Skeletal muscle tissue (tissue), 4 donors: ENCODE data around the gene DMD. TPM values are rescaled to one million over a fixed set of nuclear protein-coding genes. Genes with fewer than 3 reads are reported as not detected.

Experiments used
- H3K27ac ChIP-seq: one replicate; pipeline ENCODE4 v1.7.0; 2013; ENCODE audit warnings: mild to moderate bottlenecking, low read depth, low read length, inconsistent platforms
- H3K27me3 ChIP-seq, 3 donors: one replicate each; pipeline ENCODE4 v1.7.0; 2013; ENCODE audit warnings: low read length in 3 of 3; ENCODE audit not compliant: control insufficient read depth in 3 of 3, insufficient read depth in 3 of 3
- H3K36me3 ChIP-seq, 3 donors: one replicate each; pipeline ENCODE4 v1.7.0; 2013; ENCODE audit warnings: low read length in 3 of 3; ENCODE audit not compliant: control insufficient read depth in 3 of 3, insufficient read depth in 3 of 3
- H3K4me1 ChIP-seq, 3 donors: one replicate each; pipeline ENCODE4 v1.7.0; 2013; ENCODE audit warnings: low read length in 3 of 3, mild to moderate bottlenecking in 3 of 3; ENCODE audit not compliant: control insufficient read depth in 3 of 3, insufficient read depth in 3 of 3
- H3K4me3 ChIP-seq, 3 donors: one replicate each; pipeline ENCODE4 v1.7.0; 2013; ENCODE audit warnings: low read length in 3 of 3
- H3K9ac ChIP-seq, 3 donors: one replicate each; pipeline ENCODE4 v1.7.0; 2013; ENCODE audit warnings: low read length in 3 of 3, mild to moderate bottlenecking in 3 of 3, moderate library complexity in 2 of 3, low read depth in 1 of 3
- H3K9me3 ChIP-seq, 3 donors: one replicate each; pipeline ENCODE4 v1.7.0; 2013; ENCODE audit warnings: low read length in 3 of 3; ENCODE audit not compliant: control insufficient read depth in 3 of 3
- total RNA-seq: library from RNA; depleted of rRNA; stranded (reverse); fragments of >200 nt; gene quantifications from one replicate; pipeline ENCODE4 v1.2.3, GENCODE V29; 2014
- donor health status: Osteomylitis.

DMD gene
- total RNA-seq, 1 donor from 2014 or later, result 190 TPM

GRCh38 chrX:33171041-33171440 is 40.3 kb downstream of the DMD start:
- Histone ChIP-seq H3K9ac (no peak overlapping the region), H3K9me3 (no peaks in the 10 kb centered on the region), H3K4me1 (no peaks in the 10 kb centered on the region), H3K27me3 (no peaks in the 10 kb centered on the region), H3K4me3 (no peak overlapping the region), H3K36me3 (no peaks in the 10 kb centered on the region), H3K27ac (no peak overlapping the region)

- no peak overlapping the region for H3K4me3 ChIP-seq
- H3K4me1 ChIP-seq, result peaks cover 0 to 4% (median 0%) of the 10 kb centered on the region in 3 donors
- H3K27ac ChIP-seq, result no peak overlapping the region
- H3K27me3 ChIP-seq, result no peaks in the 10 kb centered on the region
- H3K9me3 ChIP-seq, result no peaks in the 10 kb centered on the region
- H3K9ac ChIP-seq, result no peak overlapping the region
- no peaks in the 10 kb centered on the region for H3K36me3 ChIP-seq
These were observed 49.5 kb downstream of the DMD start for GRCh38 chrX:33161829-33162228.

- Histone ChIP-seq H3K9ac (no peak overlapping the region), H3K36me3 (no peaks in the 10 kb centered on the region), H3K4me1 (peaks cover 0 to 4% (median 0%) of the 10 kb centered on the region in 3 donors), H3K9me3 (no peaks in the 10 kb centered on the region), H3K27me3 (no peaks in the 10 kb centered on the region), H3K27ac (no peak overlapping the region), H3K4me3 (no peak overlapping the region)
These were observed 51.1 kb downstream of the DMD start for GRCh38 chrX:33160273-33160672.

- no peaks in the 10 kb centered on the region for H3K9me3 ChIP-seq
- H3K27ac ChIP-seq, result no peak overlapping the region
- no peaks in the 10 kb centered on the region for H3K27me3 ChIP-seq
- no peaks in the 10 kb centered on the region for H3K36me3 ChIP-seq
- H3K4me1 ChIP-seq, result peaks cover 0 to 4% (median 0%) of the 10 kb centered on the region in 3 donors
- H3K4me3 ChIP-seq, result no peak overlapping the region
- no peak overlapping the region for H3K9ac ChIP-seq
These were observed 55.1 kb downstream of the DMD start for GRCh38 chrX:33156152-33156726.

- Histone ChIP-seq H3K9me3 (no peaks in the 10 kb centered on the region), H3K27ac (peak overlapping the region; percentile 49), H3K9ac (no peak overlapping the region), H3K27me3 (no peaks in the 10 kb centered on the region), H3K36me3 (no peaks in the 10 kb centered on the region), H3K4me1 (peaks cover 0 to 8% (median 3%) of the 10 kb centered on the region in 3 donors), H3K4me3 (no peak overlapping the region)
These were observed 61.8 kb downstream of the DMD start for GRCh38 chrX:33149580-33149979.

- Histone ChIP-seq H3K4me1 (peaks cover 0 to 8% (median 3%) of the 10 kb centered on the region in 3 donors), H3K9me3 (no peaks in the 10 kb centered on the region), H3K27me3 (no peaks in the 10 kb centered on the region), H3K36me3 (no peaks in the 10 kb centered on the region), H3K27ac (peak overlapping the region; percentile 49), H3K4me3 (no peak overlapping the region), H3K9ac (no peak overlapping the region)
These were observed 62.3 kb downstream of the DMD start for GRCh38 chrX:33149085-33149484.

GRCh38 chrX:33142331-33142730 is 69.0 kb downstream of the DMD start:
- H3K4me1 ChIP-seq, result peaks cover 0 to 2% (median 0%) of the 10 kb centered on the region in 3 donors
- H3K36me3 ChIP-seq, result no peaks in the 10 kb centered on the region
- H3K9me3 ChIP-seq, result no peaks in the 10 kb centered on the region
- H3K9ac ChIP-seq, result no peak overlapping the region
- H3K27me3 ChIP-seq, result no peaks in the 10 kb centered on the region
- no peak overlapping the region for H3K4me3 ChIP-seq
- no peak overlapping the region for H3K27ac ChIP-seq

- Histone ChIP-seq H3K36me3 (no peaks in the 10 kb centered on the region), H3K27ac (no peak overlapping the region), H3K27me3 (no peaks in the 10 kb centered on the region), H3K9me3 (peaks cover 0 to 3% (median 0%) of the 10 kb centered on the region in 3 donors), H3K9ac (no peak overlapping the region), H3K4me1 (peaks cover 0 to 4% (median 2%) of the 10 kb centered on the region in 3 donors), H3K4me3 (no peak overlapping the region)
These were observed 72.6 kb downstream of the DMD start for GRCh38 chrX:33138677-33139249.

- H3K27me3 ChIP-seq, result no peaks in the 10 kb centered on the region
- H3K4me3 ChIP-seq, result peak overlapping the region in 2 of 3 donors; percentile 1 to 24
- H3K36me3 ChIP-seq, result no peaks in the 10 kb centered on the region
- H3K27ac ChIP-seq, result peak overlapping the region; percentile 15
- peaks cover 0 to 5% (median 4%) of the 10 kb centered on the region in 3 donors for H3K4me1 ChIP-seq
- H3K9ac ChIP-seq, result no peak overlapping the region
- peaks cover 0 to 3% (median 0%) of the 10 kb centered on the region in 3 donors for H3K9me3 ChIP-seq
These were observed 77.2 kb downstream of the DMD start for GRCh38 chrX:33134164-33134563.

GRCh38 chrX:33133320-33133719 is 78.0 kb downstream of the DMD start:
- H3K27me3 ChIP-seq, result no peaks in the 10 kb centered on the region
- peak overlapping the region in 1 of 3 donors; percentile 1 for H3K4me3 ChIP-seq
- peaks cover 0 to 4% (median 4%) of the 10 kb centered on the region in 3 donors for H3K4me1 ChIP-seq
- no peaks in the 10 kb centered on the region for H3K36me3 ChIP-seq
- H3K9me3 ChIP-seq, result peaks cover 0 to 3% (median 0%) of the 10 kb centered on the region in 3 donors
- H3K27ac ChIP-seq, result peak overlapping the region; percentile 15
- H3K9ac ChIP-seq, result no peak overlapping the region
